H1 (cell line): ENCODE data around the gene KCNQ1OT1. TPM values are rescaled to one million over a fixed set of nuclear protein-coding genes. Genes with fewer than 3 reads are reported as not detected.

ENCODE experiments used
- CTCF ChIA-PET: fragments of 300-600 bp; sonication (Branson Sonifier 250); formaldehyde crosslinking; loops from one replicate; lab custom pipeline; 2021; ENCODE audit not compliant: partially characterized antibody; lab: Charles Lee
- POLR2A ChIA-PET: fragments of 300-600 bp; sonication (Branson Sonifier 250); formaldehyde crosslinking; loops from one replicate; lab custom pipeline; 2021; ENCODE audit warnings: inconsistent platforms; ENCODE audit not compliant: partially characterized antibody; lab: Charles Lee
- DNase-seq, 2 experiments: peaks; one replicate each; pipeline versions ENCODE4 v3.0.0 to v3.0.0-alpha.2; 2010 to 2022; ENCODE audit warnings: low spot score in 2 of 2, low read depth in 1 of 2, mixed read lengths in 1 of 2
- FAIRE-seq: peaks from 2 replicates; lab custom pipeline; 2011; peaks lifted over from hg19 to GRCh38; lab: Jason Lieb, UNC
- H2AFZ ChIP-seq: 2 replicates; pipeline ENCODE4 v1.8.1; 2012; ENCODE audit warnings: low read length, inconsistent platforms
- H2AK5ac ChIP-seq: 2 replicates; pipeline ENCODE4 v1.6.1; 2013; ENCODE audit warnings: low read depth, low read length
- H2BK120ac ChIP-seq: replicated peaks from 2 replicates; pipeline ENCODE3; 2013; ENCODE audit warnings: low read depth, low read length, inconsistent platforms
- H2BK12ac ChIP-seq: 2 replicates; pipeline ENCODE4 v1.6.1; 2013; ENCODE audit warnings: low read depth, low read length
- H2BK15ac ChIP-seq: 2 replicates; pipeline ENCODE4 v1.6.1; 2013; ENCODE audit warnings: low read length
- H2BK20ac ChIP-seq: 2 replicates; pipeline ENCODE4 v1.6.1; 2013; ENCODE audit warnings: low read length
- H2BK5ac ChIP-seq: 2 replicates; pipeline ENCODE4 v1.6.1; 2013; ENCODE audit warnings: low read depth, low read length
- H3K14ac ChIP-seq: 2 replicates; pipeline ENCODE4 v1.6.1; 2013; ENCODE audit warnings: inconsistent platforms; ENCODE audit not compliant: insufficient read length
- H3K18ac ChIP-seq: 2 replicates; pipeline ENCODE4 v1.6.1; 2013; ENCODE audit warnings: low read length; ENCODE audit errors: extremely low read depth
- H3K23ac ChIP-seq: 2 replicates; pipeline ENCODE4 v1.6.1; 2013; ENCODE audit warnings: inconsistent platforms; ENCODE audit not compliant: insufficient read length
- H3K23me2 ChIP-seq: 2 replicates; pipeline ENCODE4 v1.6.1; 2013; ENCODE audit warnings: low read depth, low read length
- H3K27ac ChIP-seq: 2 replicates; pipeline ENCODE4 v1.6.1; 2011; ENCODE audit warnings: low read depth, low read length, inconsistent platforms
- H3K27me3 ChIP-seq, 4 experiments: replicated peaks in 1 of 4; 1 replicate in 1 of 4; 2 replicates in 3 of 4; pipeline versions ENCODE4 v1.6.1 to v1.8.1; 2011 to 2013; ENCODE audit warnings: low read length in 3 of 4, mild to moderate bottlenecking in 3 of 4, inconsistent platforms in 2 of 4, mixed read lengths in 2 of 4, moderate library complexity in 1 of 4; ENCODE audit not compliant: control insufficient read depth in 3 of 4, insufficient read depth in 3 of 4; ENCODE audit errors: extremely low read depth in 1 of 4
- H3K36me3 ChIP-seq, 4 experiments: 2 replicates each; pipeline versions ENCODE4 v1.6.1 to v1.8.1; 2011 to 2013; ENCODE audit warnings: mild to moderate bottlenecking in 4 of 4, low read length in 3 of 4, moderate library complexity in 2 of 4, control low read depth in 1 of 4, inconsistent platforms in 1 of 4; ENCODE audit not compliant: insufficient read depth in 4 of 4, control insufficient read depth in 2 of 4
- H3K4ac ChIP-seq: replicated peaks from 2 replicates; pipeline ENCODE3; 2013; ENCODE audit warnings: low read length, low read depth, mixed read lengths, inconsistent platforms; ENCODE audit not compliant: insufficient read length
- H3K4me1 ChIP-seq, 4 experiments: replicated peaks in 1 of 4; 1 replicate in 1 of 4; 2 replicates in 3 of 4; pipeline versions ENCODE4 v1.6.1 to v1.8.1; 2011 to 2013; ENCODE audit warnings: low read length in 3 of 4, inconsistent platforms in 2 of 4, mixed read lengths in 1 of 4; ENCODE audit not compliant: insufficient read depth in 4 of 4, control insufficient read depth in 3 of 4
- H3K4me2 ChIP-seq, 2 experiments: 2 replicates each; pipeline versions ENCODE4 v1.6.1 to v1.8.1; 2011 to 2013; ENCODE audit warnings: low read depth in 2 of 2, low read length in 2 of 2, control low read depth in 1 of 2, inconsistent platforms in 1 of 2, mild to moderate bottlenecking in 1 of 2; ENCODE audit not compliant: insufficient read depth in 1 of 2
- H3K4me3 ChIP-seq, 4 experiments: fragments of 200-600, 300-600 bp in 1 of 4; sonication (generic), shearing (Covaris generic), sonication (Bioruptor Twin) in 1 of 4; 2 replicates each; pipeline versions ENCODE4 v1.5.1 to v1.8.1; 2011 to 2016; ENCODE audit warnings: low read length in 4 of 4, low read depth in 3 of 4, control low read depth in 2 of 4, inconsistent platforms in 2 of 4, mild to moderate bottlenecking in 2 of 4, mixed read lengths in 1 of 4, moderate library complexity in 1 of 4; ENCODE audit not compliant: insufficient read depth in 2 of 4; ENCODE audit errors: extremely low read depth in 1 of 4
- H3K56ac ChIP-seq: replicated peaks from 2 replicates; pipeline ENCODE3; 2013; ENCODE audit warnings: low read depth, mild to moderate bottlenecking, mixed read lengths, low read length, inconsistent platforms; ENCODE audit not compliant: insufficient read length
- H3K79me1 ChIP-seq: 2 replicates; pipeline ENCODE4 v1.6.1; 2013; ENCODE audit warnings: low read depth, low read length, control low read depth
- H3K79me2 ChIP-seq, 2 experiments: 2 replicates each; pipeline versions ENCODE4 v1.6.1 to v1.8.1; 2012 to 2013; ENCODE audit warnings: low read length in 2 of 2, mild to moderate bottlenecking in 2 of 2, inconsistent platforms in 1 of 2; ENCODE audit not compliant: insufficient read depth in 2 of 2, control insufficient read depth in 1 of 2
- H3K9ac ChIP-seq, 4 experiments: replicated peaks in 1 of 4; 1 replicate in 1 of 4; 2 replicates in 3 of 4; pipeline versions ENCODE4 v1.6.1 to v1.8.1; 2011 to 2013; ENCODE audit warnings: low read depth in 3 of 4, low read length in 3 of 4, control low read depth in 2 of 4, mild to moderate bottlenecking in 2 of 4, moderate library complexity in 2 of 4, inconsistent platforms in 1 of 4; ENCODE audit errors: extremely low read depth in 1 of 4
- H3K9me3 ChIP-seq, 2 experiments: 2 replicates each; pipeline versions ENCODE4 v1.6.1 to v1.8.1; 2012 to 2013; ENCODE audit warnings: mild to moderate bottlenecking in 2 of 2, moderate library complexity in 2 of 2, control low read depth in 1 of 2, inconsistent platforms in 1 of 2, low read depth in 1 of 2, low read length in 1 of 2, mixed read lengths in 1 of 2; ENCODE audit not compliant: insufficient read depth in 2 of 2
- H4K20me1 ChIP-seq, 2 experiments: replicated peaks in 1 of 2; 2 replicates each; pipeline versions ENCODE3 to v1.8.1; 2011 to 2013; ENCODE audit warnings: inconsistent platforms in 2 of 2, low read length in 2 of 2, mild to moderate bottlenecking in 1 of 2; ENCODE audit not compliant: insufficient read depth in 2 of 2, control insufficient read depth in 1 of 2
- H4K5ac ChIP-seq: 2 replicates; pipeline ENCODE4 v1.6.1; 2013; ENCODE audit warnings: low read length, low read depth, mixed read lengths, inconsistent platforms; ENCODE audit not compliant: insufficient read length
- H4K8ac ChIP-seq: 2 replicates; pipeline ENCODE4 v1.8.0; 2013; ENCODE audit warnings: mild to moderate bottlenecking, moderate library complexity, low read length, inconsistent platforms; ENCODE audit not compliant: insufficient read depth; ENCODE audit errors: extremely low read depth
- H4K91ac ChIP-seq: replicated peaks from 2 replicates; pipeline ENCODE3; 2013; ENCODE audit warnings: low read length, mixed read lengths, inconsistent platforms; ENCODE audit not compliant: insufficient read length
- BRCA1 ChIP-seq: IDR thresholded peaks from 2 replicates; pipeline ENCODE4 v1.6.1; 2012; ENCODE audit warnings: low read depth, low read length, improper control_type of control experiment
- CEBPB ChIP-seq: IDR thresholded peaks from 2 replicates; pipeline ENCODE4 v1.6.1; 2012; ENCODE audit warnings: low read depth, low read length
- CHD2 ChIP-seq: IDR thresholded peaks from 2 replicates; pipeline ENCODE4 v1.6.1; 2012; ENCODE audit warnings: low read length, improper control_type of control experiment
- CTBP2 ChIP-seq: IDR thresholded peaks from 2 replicates; pipeline ENCODE4 v1.7.0; 2011; ENCODE audit warnings: borderline replicate concordance, mild to moderate bottlenecking, moderate library complexity, mixed read lengths, low read length; ENCODE audit not compliant: insufficient read depth, insufficient read length
- EZH2 ChIP-seq: fragments of 200-600 bp; sonication (generic); IDR thresholded peaks from 2 replicates; pipeline ENCODE4 v1.7.1; 2012; ENCODE audit warnings: low read depth, mild to moderate bottlenecking, moderate library complexity, low read length, inconsistent platforms; ENCODE audit not compliant: severe bottlenecking
- PHF8 ChIP-seq: fragments of 200-600 bp; sonication (generic); conservative IDR thresholded peaks from 2 replicates; pipeline ENCODE4 v1.7.1; 2012; ENCODE audit warnings: low read depth, mild to moderate bottlenecking, inconsistent platforms, low read length, moderate library complexity
- RXRA ChIP-seq: IDR thresholded peaks from 2 replicates; pipeline ENCODE4 v1.6.1; 2011; ENCODE audit warnings: low read depth, mild to moderate bottlenecking, low read length, moderate library complexity; ENCODE audit not compliant: insufficient read depth
- SIRT6 ChIP-seq: IDR thresholded peaks from one replicate; pipeline ENCODE4 v1.7.1; 2012; ENCODE audit warnings: low read length, inconsistent platforms
- SP1 ChIP-seq: IDR thresholded peaks from 2 replicates; pipeline ENCODE4 v1.6.1; 2011; ENCODE audit warnings: low read depth, low read length
- SP2 ChIP-seq: IDR thresholded peaks from 2 replicates; pipeline ENCODE4 v1.6.1; 2012; ENCODE audit warnings: mild to moderate bottlenecking, low read length, inconsistent platforms
- TAF1 ChIP-seq: IDR thresholded peaks from 2 replicates; pipeline ENCODE4 v1.6.1; 2011; ENCODE audit warnings: mild to moderate bottlenecking, low read depth, low read length
- TBP ChIP-seq: IDR thresholded peaks from 2 replicates; pipeline ENCODE4 v1.6.1; 2011; ENCODE audit warnings: low read depth, low read length, improper control_type of control experiment
- TCF12 ChIP-seq: IDR thresholded peaks from 2 replicates; pipeline ENCODE4 v1.6.1; 2011; ENCODE audit warnings: low read depth, mild to moderate bottlenecking, low read length
- TEAD4 ChIP-seq: IDR thresholded peaks from 2 replicates; pipeline ENCODE4 v1.6.1; 2012; ENCODE audit warnings: low read depth, low read length, inconsistent platforms, mixed read lengths
- WGBS, 2 experiments: shearing (Covaris generic) in 1 of 2; methylation state at CpG; one replicate each; pipeline versions ENCODE4 v1.1.6 to v1.1.7; 2013 to 2015; ENCODE audit warnings: low lambda C conversion rate in 2 of 2, mixed read lengths in 2 of 2, inconsistent platforms in 1 of 2, low coverage in 1 of 2, missing lambda C conversion rate in 1 of 2; ENCODE audit not compliant: insufficient replicate concordance in 2 of 2, insufficient coverage in 1 of 2, insufficient read length in 1 of 2; ENCODE audit errors: extremely low coverage in 1 of 2, missing lambda C conversion rate in 1 of 2; 5-methylcytosine and 5-hydroxymethylcytosine counted together
- polyA plus RNA-seq, 7 experiments: library from polyadenylated mRNA; depleted of rRNA in 3 of 7; stranded (reverse) in 5 of 7; unstranded in 2 of 7; fragments of >200 nt in 5 of 7; fragments of 200-250 nt in 2 of 7; gene quantifications; 1 replicate in 5 of 7; 2 replicates in 1 of 7; 4 replicates in 1 of 7; pipeline versions ENCODE4 v1.2.1 to v1.2.3, GENCODE V29; 2011 to 2013; ENCODE audit warnings: missing spikeins in 2 of 7, mixed read lengths in 2 of 7
- total RNA-seq: library from RNA; stranded (reverse); fragmentation: NEBNext Ultra II Directional; extraction: Animal tissue kit (Norgen Biotek cat#: 25700); gene quantifications from 2 replicates; pipeline ENCODE4 v1.2.1, GENCODE V29; 2021

KCNQ1OT1 gene
- total and polyA plus RNA-seq, 2 of the 8 experiments (the other 6 are each of a cell fraction or from before 2014, with no cell fraction given): 0.21 to 1.2 TPM

DNA sequence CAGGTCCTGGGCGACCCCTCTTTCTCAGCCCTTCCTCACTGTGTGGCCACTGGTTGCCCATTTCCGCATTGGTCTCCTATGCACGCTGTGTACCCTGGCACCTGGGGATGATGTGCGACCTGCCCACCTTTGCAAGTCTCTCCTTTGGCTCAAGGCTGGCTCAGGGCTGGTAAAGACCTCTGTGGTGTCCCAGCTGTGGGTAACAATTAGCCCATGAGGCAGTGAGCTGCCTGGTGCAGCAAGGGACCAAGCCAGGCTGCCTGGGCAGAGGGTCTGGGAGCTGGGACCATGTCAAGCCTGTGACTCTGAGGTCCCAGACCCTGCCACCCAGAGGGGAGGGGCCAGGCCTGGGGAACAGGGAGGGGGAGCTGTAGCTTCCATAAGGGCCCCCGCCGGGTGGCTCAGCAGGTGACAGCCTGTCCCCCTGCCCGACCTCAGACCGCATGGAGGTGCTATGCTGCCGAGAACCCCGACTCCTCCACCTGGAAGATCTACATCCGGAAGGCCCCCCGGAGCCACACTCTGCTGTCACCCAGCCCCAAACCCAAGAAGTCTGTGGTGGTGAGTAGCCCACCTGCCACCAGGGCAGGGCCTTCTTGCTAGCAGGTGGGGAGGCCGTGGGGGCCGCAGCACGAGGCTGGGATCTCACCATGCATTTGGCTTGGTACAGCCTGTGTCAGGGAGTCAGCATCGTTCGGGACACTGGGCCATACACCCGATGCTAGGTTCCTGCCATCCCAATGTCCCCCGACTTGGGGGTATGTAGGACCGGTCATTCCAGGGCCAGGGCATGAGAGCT lies 112.5 kb downstream of the KCNQ1OT1 start:
- DNase-seq (no peak), FAIRE-seq (no peak)
- Histone ChIP-seq H3K27me3 (peaks cover 28 to 91% (median 72%) of the 10 kb centered on the region in 4 experiments), H3K4me1 (no peaks in the 10 kb centered on the region), H3K23ac (no peak overlapping the region), H3K23me2 (peaks cover 6% of the 10 kb centered on the region), H3K18ac (no peak overlapping the region), H4K20me1 (peaks cover 0 to 21% of the 10 kb centered on the region in 2 experiments), H2BK120ac (no peak overlapping the region), H3K79me2 (no peaks in the 10 kb centered on the region), H3K79me1 (no peaks in the 10 kb centered on the region), H3K4me3 (no peak overlapping the region), H2BK20ac (no peak overlapping the region), H2BK5ac (no peak overlapping the region), H3K9me3 (peaks cover 0 to 1% of the 10 kb centered on the region in 2 experiments; a peak in 1 of 4 replicates), H3K14ac (no peak overlapping the region), H3K4me2 (no peak overlapping the region), H2AK5ac (no peak overlapping the region), H3K9ac (no peak overlapping the region), H4K8ac (0 out of 2 replicates have a peak overlapping the region, but pooled peaks have one; percentile 21), H3K27ac (no peak overlapping the region), H2BK12ac (no peak overlapping the region), H2AFZ (no peak overlapping the region), H3K4ac (no peak overlapping the region), H4K5ac (no peak overlapping the region), H3K36me3 (no peaks in the 10 kb centered on the region), H4K91ac (no peak overlapping the region), H2BK15ac (no peak overlapping the region), H3K56ac (no peak overlapping the region)
- 89% methylated on average over 12 of the region's 20 CpGs; no CpG with 5 or more reads in 1 of the 2 experiments for WGBS, 2 experiments
- POLR2A ChIA-PET: no interaction called here
- CTCF ChIA-PET: interaction anchor here (1.1 to 1.4 kb wide), 2 partner anchors 13 to 300 kb away, joined by 3 to 4 read pairs; no protein-coding TSS in a partner anchor
- TF ChIP-seq RXRA (no peak), CEBPB (no peak), TBP (no peak), BRCA1 (no peak), EZH2 (no peak), CTBP2 (no peak), PHF8 (no peak), SP2 (no peak), TAF1 (no peak), SP1 (no peak), TEAD4 (no peak), SIRT6 (no peak), CHD2 (no peak), TCF12 (no peak)
